Gastrocnemius medialis (tissue), 4 donors: ENCODE results near the gene PFKM. TPM values are rescaled to one million over a fixed set of nuclear protein-coding genes. Genes with fewer than 3 reads are reported as not detected.

ENCODE experiments used
- ATAC-seq, 2 donors: fragments of 150-250 bp; one replicate each; pipeline ENCODE4 v1.9.1; 2016
- DNase-seq, 2 donors: peaks; one replicate each; pipeline ENCODE4 v3.0.0-alpha.2; 2019
- H3K27ac ChIP-seq, 4 donors: fragments of 200-600 bp; sonication (generic); 1 replicate in 1 of 4; 2 replicates in 3 of 4; pipeline ENCODE4 v1.5.1; 2016 to 2018; ENCODE audit warnings: mild to moderate bottlenecking in 2 of 4, moderate library complexity in 1 of 4
- H3K27me3 ChIP-seq, 3 donors: fragments of 200-600 bp; sonication (generic) in 2 of 3; 1 replicate in 1 of 3; 2 replicates in 2 of 3; pipeline versions ENCODE4 v1.5.1 to v1.6.0; 2016 to 2019; ENCODE audit warnings: mild to moderate bottlenecking in 1 of 3, moderate library complexity in 1 of 3
- H3K36me3 ChIP-seq, 2 donors: fragments of 200-600 bp; sonication (generic) in 1 of 2; one replicate each; pipeline ENCODE4 v1.5.1; 2017 to 2018
- H3K4me1 ChIP-seq, 2 donors: fragments of 200-600 bp; sonication (generic) in 1 of 2; one replicate each; pipeline ENCODE4 v1.5.1; 2016 to 2017; ENCODE audit warnings: mild to moderate bottlenecking in 2 of 2
- H3K4me3 ChIP-seq, 4 donors: fragments of 200-600 bp; sonication (generic) in 3 of 4; 1 replicate in 1 of 4; 2 replicates in 3 of 4; pipeline ENCODE4 v1.5.1; 2016 to 2019; ENCODE audit warnings: mild to moderate bottlenecking in 2 of 4
- H3K9me3 ChIP-seq, 3 donors: fragments of 200-600 bp; sonication (generic) in 2 of 3; 1 replicate in 1 of 3; 2 replicates in 2 of 3; pipeline ENCODE4 v1.5.1; 2016 to 2019
- CTCF ChIP-seq, 5 experiments: fragments of 450-650 bp in 3 of 5; fragments of 200-600 bp in 2 of 5; sonication (generic) in 2 of 5; IDR thresholded peaks in 4 of 5; conservative IDR thresholded peaks in 1 of 5; 1 replicate in 4 of 5; 2 replicates in 1 of 5; pipeline ENCODE4 v1.5.1; 2016 to 2019; ENCODE audit warnings: antibody characterized with exemption in 5 of 5, mild to moderate bottlenecking in 3 of 5, moderate library complexity in 3 of 5
- POLR2A ChIP-seq, 2 donors: fragments of 450-650 bp; IDR thresholded peaks; one replicate each; pipeline ENCODE4 v1.6.1; 2017; ENCODE audit warnings: antibody characterized with exemption in 2 of 2, mild to moderate bottlenecking in 2 of 2, moderate library complexity in 2 of 2
- in situ Hi-C, 4 donors: fragments of 200-750 bp; cut with MboI; loops; one replicate each; pipeline versions ENCODE4 v1.15.0 to v1.8.0; 2017; ENCODE audit warnings: low sequenced_read_pairs in 4 of 4
- intact Hi-C: fragments of 100-400 bp; cut with DNase I; formaldehyde crosslinking; loops from one replicate; pipeline ENCODE4 v1.15.1; 2023; ENCODE audit warnings: low total_unique reads
- total RNA-seq, 4 donors: library from RNA; depleted of rRNA; stranded (reverse); fragments of >200 nt; gene quantifications; one replicate each; pipeline versions ENCODE4 v1.1.0 to v1.2.3, GENCODE V29; 2016

The PFKM gene
- total RNA-seq, 4 donors from 2014 or later, result 341 to 1,022 (median 763) TPM

DNA sequence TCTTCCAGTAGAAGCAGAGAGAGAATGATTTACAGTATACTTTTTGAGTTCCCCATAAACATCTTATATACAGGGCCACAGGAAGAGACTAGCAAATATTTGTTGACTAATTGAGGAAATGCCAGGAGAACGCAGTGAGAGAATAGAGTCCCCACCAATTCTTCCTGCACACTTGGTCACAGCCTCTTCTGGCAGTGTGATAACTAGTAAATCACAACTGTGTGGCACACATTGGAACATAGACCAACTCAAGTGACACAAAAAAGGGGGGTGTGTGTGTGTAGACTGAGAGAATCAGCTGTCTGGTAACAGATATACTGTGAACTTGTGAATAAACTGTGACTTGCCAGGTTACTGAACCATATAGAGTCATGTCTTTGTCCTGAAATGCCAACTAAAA lies 10.2 kb downstream of the PFKM start:
- TF ChIP-seq POLR2A (IDR thresholded peaks at IDR 0.05) (no peak), CTCF (IDR thresholded peaks at IDR 0.05 in 4 of 5, conservative IDR thresholded peaks at IDR 0.05 in 1 of 5) (no peak)
- in situ Hi-C loops (no loop called here), intact Hi-C loops (loop anchor here (10.0 kb wide), 1 partner anchor 1865 kb away; the partner anchor contains the start of gene SLC38A1)
- no peaks in the 10 kb centered on the region for H3K27me3 ChIP-seq
- H3K4me3 ChIP-seq, result peak overlapping the region in 2 of 4 donors; percentile 13 to 54
- peaks cover 51 to 55% of the 10 kb centered on the region in 2 donors for H3K4me1 ChIP-seq
- peaks cover 0 to 75% of the 10 kb centered on the region in 2 donors for H3K36me3 ChIP-seq
- H3K27ac ChIP-seq, result peak overlapping the region; percentile 84 to 98 (median 93)
- H3K9me3 ChIP-seq, result no peaks in the 10 kb centered on the region
- no peak for DNase-seq
- ATAC-seq, result no peak

DNA sequence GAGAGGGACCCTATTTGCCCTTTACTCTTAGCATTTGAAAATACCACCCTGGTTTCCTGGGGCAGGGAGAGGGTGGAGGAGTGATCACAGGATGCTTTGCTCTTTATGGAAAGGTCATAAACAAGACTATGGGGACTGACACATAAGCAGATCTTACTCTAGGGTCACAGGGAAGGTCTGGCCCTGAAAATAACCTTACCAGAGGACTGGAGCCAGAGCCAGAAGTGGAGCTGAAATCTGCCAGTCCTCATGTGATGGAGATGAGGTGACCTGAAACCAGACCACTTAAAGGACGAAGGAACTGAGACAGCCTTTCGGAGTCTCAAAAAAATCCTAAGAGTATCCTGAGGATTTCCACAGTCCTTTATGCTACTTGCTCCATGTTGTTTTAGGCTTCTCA lies 12.4 kb downstream of the PFKM start:
- peaks cover 0 to 97% of the 10 kb centered on the region in 2 donors for H3K36me3 ChIP-seq
- intact Hi-C loops, result loop anchor here (1.0 kb wide), 1 partner anchor 20 kb away; no protein-coding TSS in a partner anchor
- DNase-seq (peak; percentile 40 to 80), ATAC-seq (peak; percentile 55 to 70)
- peak overlapping the region; percentile 84 to 98 (median 93) for H3K27ac ChIP-seq
- peaks cover 48 to 54% of the 10 kb centered on the region in 2 donors for H3K4me1 ChIP-seq
- H3K9me3 ChIP-seq, result no peaks in the 10 kb centered on the region
- in situ Hi-C loops, result no loop called here
- no peak overlapping the region for H3K4me3 ChIP-seq
- H3K27me3 ChIP-seq, result no peaks in the 10 kb centered on the region
- TF ChIP-seq CTCF (IDR thresholded peaks at IDR 0.05 in 4 of 5, conservative IDR thresholded peaks at IDR 0.05 in 1 of 5), result no peak
- TF ChIP-seq POLR2A (IDR thresholded peaks at IDR 0.05), result peak in 1 of 2 donors; percentile 30

- Histone ChIP-seq H3K36me3 (peaks cover 0 to 98% of the 10 kb centered on the region in 2 donors), H3K27me3 (no peaks in the 10 kb centered on the region), H3K4me1 (peaks cover 36 to 41% of the 10 kb centered on the region in 2 donors), H3K4me3 (no peak overlapping the region), H3K27ac (peak overlapping the region; percentile 84 to 98 (median 93)), H3K9me3 (no peaks in the 10 kb centered on the region)
- intact Hi-C loops (no loop called here), in situ Hi-C loops (no loop called here)
- DNase-seq (no peak), ATAC-seq (no peak)
- no peak for TF ChIP-seq POLR2A (IDR thresholded peaks at IDR 0.05)
- TF ChIP-seq CTCF (IDR thresholded peaks at IDR 0.05 in 4 of 5, conservative IDR thresholded peaks at IDR 0.05 in 1 of 5), result no peak
Measured at GRCh38 chr12:48132826-48133225, 13.7 kb downstream of the PFKM start.

DNA sequence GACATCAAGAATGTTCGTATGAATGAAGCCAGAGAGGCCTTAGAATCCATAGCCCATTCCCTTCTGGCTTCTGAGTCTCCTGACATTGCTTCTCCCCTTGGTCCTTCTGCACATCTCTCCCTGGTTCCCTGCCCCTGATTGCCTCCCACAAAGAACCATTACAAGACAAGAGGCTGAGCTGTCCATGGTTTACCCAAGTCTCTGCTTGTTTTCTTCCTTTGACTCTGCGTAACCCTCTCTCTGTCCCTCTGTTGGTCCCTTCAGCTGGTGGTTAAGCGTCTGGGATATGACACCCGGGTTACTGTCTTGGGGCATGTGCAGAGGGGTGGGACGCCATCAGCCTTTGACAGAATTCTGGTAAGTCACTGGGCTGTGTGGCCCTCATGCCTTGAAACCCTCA lies 15.9 kb downstream of the PFKM start:
- H3K4me1 ChIP-seq, result peaks cover 20 to 21% of the 10 kb centered on the region in 2 donors

More for the DNA sequence above, 15.9 kb downstream of the PFKM start:
- ATAC-seq (no peak), DNase-seq (no peak)
- Histone ChIP-seq H3K36me3 (peaks cover 0 to 100% of the 10 kb centered on the region in 2 donors), H3K4me3 (no peak overlapping the region), H3K27me3 (no peaks in the 10 kb centered on the region), H3K27ac (peak overlapping the region; percentile 84 to 98 (median 93)), H3K9me3 (no peaks in the 10 kb centered on the region)
- intact Hi-C loops (no loop called here), in situ Hi-C loops (no loop called here)
- TF ChIP-seq CTCF (IDR thresholded peaks at IDR 0.05 in 4 of 5, conservative IDR thresholded peaks at IDR 0.05 in 1 of 5) (no peak), POLR2A (IDR thresholded peaks at IDR 0.05) (no peak)
